Osteocyte (in vitro differentiated cells): ENCODE results near the gene CCDC102B. TPM values are rescaled to one million over a fixed set of nuclear protein-coding genes. Genes with fewer than 3 reads are reported as not detected.

ENCODE experiments used
- DNase-seq: peaks from one replicate; pipeline ENCODE4 v3.0.0; 2021; ENCODE audit warnings: mixed read lengths; ENCODE audit not compliant: unreplicated experiment; ENCODE audit errors: extremely low spot score
- H3K27ac Mint-ChIP-seq: one replicate; pipeline ENCODE4 v1.8.0; 2021; ENCODE audit warnings: mild to moderate bottlenecking, mixed read lengths; ENCODE audit not compliant: unreplicated experiment
- H3K27me3 Mint-ChIP-seq: one replicate; pipeline ENCODE4 v1.8.0; 2021; ENCODE audit warnings: mixed read lengths; ENCODE audit not compliant: unreplicated experiment
- H3K36me3 Mint-ChIP-seq: one replicate; pipeline ENCODE4 v1.8.0; 2021; ENCODE audit warnings: mixed read lengths; ENCODE audit not compliant: unreplicated experiment
- H3K4me1 Mint-ChIP-seq: one replicate; pipeline ENCODE4 v1.8.0; 2021; ENCODE audit warnings: mixed read lengths; ENCODE audit not compliant: unreplicated experiment
- H3K4me3 Mint-ChIP-seq: one replicate; pipeline ENCODE4 v1.8.0; 2021; ENCODE audit warnings: mild to moderate bottlenecking, moderate library complexity, mixed read lengths; ENCODE audit not compliant: unreplicated experiment
- H3K9me3 Mint-ChIP-seq: one replicate; pipeline ENCODE4 v1.8.0; 2021; ENCODE audit warnings: mixed read lengths; ENCODE audit not compliant: unreplicated experiment
- CTCF ChIP-seq: fragments of 200-600 bp; sonication (generic); IDR thresholded peaks from 2 replicates; pipeline ENCODE4 v1.5.0; 2021; ENCODE audit warnings: antibody characterized with exemption, mild to moderate bottlenecking, moderate library complexity
- total RNA-seq: library from RNA; stranded (reverse); gene quantifications from 2 replicates; pipeline ENCODE4 v1.2.1, GENCODE V29; 2021

Gene CCDC102B
- total RNA-seq, 1 donor from 2014 or later, result 18.9 TPM

GRCh38 chr18:68793951-68794350, 3.9 kb upstream of the CCDC102B start:
- DNase-seq, result no peak

GRCh38 chr18:68796936-68797690, 767 bp upstream of the CCDC102B start:
- DNase-seq, result no peak
- Mint-ChIP-seq H3K9me3 (no peaks in the 10 kb centered on the region), H3K36me3 (peaks cover 1% of the 10 kb centered on the region), H3K27me3 (no peaks in the 10 kb centered on the region), H3K4me3 (no peak overlapping the region), H3K4me1 (peaks cover 19% of the 10 kb centered on the region), H3K27ac (no peak overlapping the region)
- TF ChIP-seq CTCF, result no peak

More at GRCh38 chr18:68793951-68794350, 3.9 kb upstream of the CCDC102B start:
- peaks cover 4% of the 10 kb centered on the region for H3K4me1 Mint-ChIP-seq
- no peak overlapping the region for H3K27ac Mint-ChIP-seq
- no peaks in the 10 kb centered on the region for H3K9me3 Mint-ChIP-seq
- H3K4me3 Mint-ChIP-seq, result no peak overlapping the region
- no peaks in the 10 kb centered on the region for H3K27me3 Mint-ChIP-seq
- no peak for TF ChIP-seq CTCF
- no peaks in the 10 kb centered on the region for H3K36me3 Mint-ChIP-seq

- no peak overlapping the region for H3K4me3 Mint-ChIP-seq
- H3K9me3 Mint-ChIP-seq, result no peaks in the 10 kb centered on the region
- peaks cover 39% of the 10 kb centered on the region for H3K4me1 Mint-ChIP-seq
- TF ChIP-seq CTCF, result no peak
- no peak for DNase-seq
- peaks cover 4% of the 10 kb centered on the region for H3K36me3 Mint-ChIP-seq
- peak overlapping the region; percentile 24 for H3K27ac Mint-ChIP-seq
- no peaks in the 10 kb centered on the region for H3K27me3 Mint-ChIP-seq
These were observed 2.2 kb downstream of the CCDC102B start for GRCh38 chr18:68800075-68800474.

GRCh38 chr18:68803356-68803755, 5.5 kb downstream of the CCDC102B start:
- peak overlapping the region; percentile 82 for H3K27ac Mint-ChIP-seq
- no peaks in the 10 kb centered on the region for H3K9me3 Mint-ChIP-seq
- DNase-seq, result no peak
- H3K36me3 Mint-ChIP-seq, result peaks cover 4% of the 10 kb centered on the region
- H3K27me3 Mint-ChIP-seq, result no peaks in the 10 kb centered on the region
- TF ChIP-seq CTCF, result no peak
- H3K4me1 Mint-ChIP-seq, result peaks cover 51% of the 10 kb centered on the region
- no peak overlapping the region for H3K4me3 Mint-ChIP-seq

GRCh38 chr18:68817584-68817983, 19.7 kb downstream of the CCDC102B start:
- no peak overlapping the region for H3K4me3 Mint-ChIP-seq
- H3K27ac Mint-ChIP-seq, result no peak overlapping the region
- no peaks in the 10 kb centered on the region for H3K36me3 Mint-ChIP-seq
- no peaks in the 10 kb centered on the region for H3K27me3 Mint-ChIP-seq
- DNase-seq, result no peak
- H3K4me1 Mint-ChIP-seq, result peaks cover 10% of the 10 kb centered on the region
- no peak for TF ChIP-seq CTCF
- no peaks in the 10 kb centered on the region for H3K9me3 Mint-ChIP-seq
